ENCODE data around the gene MYO18A.

DNA sequence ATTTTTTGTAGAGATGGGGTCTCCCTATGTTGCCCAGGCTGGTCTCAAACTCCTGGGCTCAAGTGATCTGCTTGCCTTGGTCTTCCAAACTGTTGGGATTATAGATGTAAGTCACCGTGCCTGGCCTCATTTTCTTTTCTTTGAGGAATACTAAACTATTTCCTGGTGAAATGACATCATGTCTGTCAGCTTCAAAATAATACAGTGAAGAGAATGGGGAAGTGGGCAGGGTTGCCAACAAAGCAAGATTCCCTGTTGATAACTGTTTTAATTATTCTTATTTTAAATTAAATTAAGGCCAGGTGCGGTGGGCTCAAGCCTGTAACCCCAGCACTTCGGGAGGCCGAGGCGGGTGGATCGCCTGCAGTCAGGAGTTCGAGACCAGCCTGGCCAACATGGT lies 116.2 kb downstream of the MYO18A start:
- no peak for TF ChIP-seq POLR2A (IDR thresholded peaks at IDR 0.05)
- TF ChIP-seq, protein P1, sequence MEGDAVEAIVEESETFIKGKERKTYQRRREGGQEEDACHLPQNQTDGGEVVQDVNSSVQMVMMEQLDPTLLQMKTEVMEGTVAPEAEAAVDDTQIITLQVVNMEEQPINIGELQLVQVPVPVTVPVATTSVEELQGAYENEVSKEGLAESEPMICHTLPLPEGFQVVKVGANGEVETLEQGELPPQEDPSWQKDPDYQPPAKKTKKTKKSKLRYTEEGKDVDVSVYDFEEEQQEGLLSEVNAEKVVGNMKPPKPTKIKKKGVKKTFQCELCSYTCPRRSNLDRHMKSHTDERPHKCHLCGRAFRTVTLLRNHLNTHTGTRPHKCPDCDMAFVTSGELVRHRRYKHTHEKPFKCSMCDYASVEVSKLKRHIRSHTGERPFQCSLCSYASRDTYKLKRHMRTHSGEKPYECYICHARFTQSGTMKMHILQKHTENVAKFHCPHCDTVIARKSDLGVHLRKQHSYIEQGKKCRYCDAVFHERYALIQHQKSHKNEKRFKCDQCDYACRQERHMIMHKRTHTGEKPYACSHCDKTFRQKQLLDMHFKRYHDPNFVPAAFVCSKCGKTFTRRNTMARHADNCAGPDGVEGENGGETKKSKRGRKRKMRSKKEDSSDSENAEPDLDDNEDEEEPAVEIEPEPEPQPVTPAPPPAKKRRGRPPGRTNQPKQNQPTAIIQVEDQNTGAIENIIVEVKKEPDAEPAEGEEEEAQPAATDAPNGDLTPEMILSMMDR (IDR thresholded peaks at IDR 0.05) = no peak
